H1 (cell line): ENCODE data around the gene CLEC2D. TPM values are rescaled to one million over a fixed set of nuclear protein-coding genes. Genes with fewer than 3 reads are reported as not detected.

ENCODE experiments used
- CTCF ChIA-PET: fragments of 300-600 bp; sonication (Branson Sonifier 250); formaldehyde crosslinking; loops from one replicate; lab custom pipeline; 2021; ENCODE audit not compliant: partially characterized antibody; lab: Charles Lee
- POLR2A ChIA-PET: fragments of 300-600 bp; sonication (Branson Sonifier 250); formaldehyde crosslinking; loops from one replicate; lab custom pipeline; 2021; ENCODE audit warnings: inconsistent platforms; ENCODE audit not compliant: partially characterized antibody; lab: Charles Lee
- DNase-seq, 2 experiments: peaks; one replicate each; pipeline versions ENCODE4 v3.0.0 to v3.0.0-alpha.2; 2010 to 2022; ENCODE audit warnings: low spot score in 2 of 2, low read depth in 1 of 2, mixed read lengths in 1 of 2
- FAIRE-seq: peaks from 2 replicates; lab custom pipeline; 2011; peaks lifted over from hg19 to GRCh38; lab: Jason Lieb, UNC
- H2AFZ ChIP-seq: 2 replicates; pipeline ENCODE4 v1.8.1; 2012; ENCODE audit warnings: low read length, inconsistent platforms
- H2AK5ac ChIP-seq: 2 replicates; pipeline ENCODE4 v1.6.1; 2013; ENCODE audit warnings: low read depth, low read length
- H2BK120ac ChIP-seq: replicated peaks from 2 replicates; pipeline ENCODE3; 2013; ENCODE audit warnings: low read depth, low read length, inconsistent platforms
- H2BK12ac ChIP-seq: 2 replicates; pipeline ENCODE4 v1.6.1; 2013; ENCODE audit warnings: low read depth, low read length
- H2BK15ac ChIP-seq: 2 replicates; pipeline ENCODE4 v1.6.1; 2013; ENCODE audit warnings: low read length
- H2BK20ac ChIP-seq: 2 replicates; pipeline ENCODE4 v1.6.1; 2013; ENCODE audit warnings: low read length
- H2BK5ac ChIP-seq: 2 replicates; pipeline ENCODE4 v1.6.1; 2013; ENCODE audit warnings: low read depth, low read length
- H3K14ac ChIP-seq: 2 replicates; pipeline ENCODE4 v1.6.1; 2013; ENCODE audit warnings: inconsistent platforms; ENCODE audit not compliant: insufficient read length
- H3K18ac ChIP-seq: 2 replicates; pipeline ENCODE4 v1.6.1; 2013; ENCODE audit warnings: low read length; ENCODE audit errors: extremely low read depth
- H3K23ac ChIP-seq: 2 replicates; pipeline ENCODE4 v1.6.1; 2013; ENCODE audit warnings: inconsistent platforms; ENCODE audit not compliant: insufficient read length
- H3K23me2 ChIP-seq: 2 replicates; pipeline ENCODE4 v1.6.1; 2013; ENCODE audit warnings: low read depth, low read length
- H3K27ac ChIP-seq: 2 replicates; pipeline ENCODE4 v1.6.1; 2011; ENCODE audit warnings: low read depth, low read length, inconsistent platforms
- H3K27me3 ChIP-seq, 4 experiments: replicated peaks in 1 of 4; 1 replicate in 1 of 4; 2 replicates in 3 of 4; pipeline versions ENCODE4 v1.6.1 to v1.8.1; 2011 to 2013; ENCODE audit warnings: low read length in 3 of 4, mild to moderate bottlenecking in 3 of 4, inconsistent platforms in 2 of 4, mixed read lengths in 2 of 4, moderate library complexity in 1 of 4; ENCODE audit not compliant: control insufficient read depth in 3 of 4, insufficient read depth in 3 of 4; ENCODE audit errors: extremely low read depth in 1 of 4
- H3K36me3 ChIP-seq, 4 experiments: 2 replicates each; pipeline versions ENCODE4 v1.6.1 to v1.8.1; 2011 to 2013; ENCODE audit warnings: mild to moderate bottlenecking in 4 of 4, low read length in 3 of 4, moderate library complexity in 2 of 4, control low read depth in 1 of 4, inconsistent platforms in 1 of 4; ENCODE audit not compliant: insufficient read depth in 4 of 4, control insufficient read depth in 2 of 4
- H3K4ac ChIP-seq: replicated peaks from 2 replicates; pipeline ENCODE3; 2013; ENCODE audit warnings: low read length, low read depth, mixed read lengths, inconsistent platforms; ENCODE audit not compliant: insufficient read length
- H3K4me1 ChIP-seq, 4 experiments: replicated peaks in 1 of 4; 1 replicate in 1 of 4; 2 replicates in 3 of 4; pipeline versions ENCODE4 v1.6.1 to v1.8.1; 2011 to 2013; ENCODE audit warnings: low read length in 3 of 4, inconsistent platforms in 2 of 4, mixed read lengths in 1 of 4; ENCODE audit not compliant: insufficient read depth in 4 of 4, control insufficient read depth in 3 of 4
- H3K4me2 ChIP-seq, 2 experiments: 2 replicates each; pipeline versions ENCODE4 v1.6.1 to v1.8.1; 2011 to 2013; ENCODE audit warnings: low read depth in 2 of 2, low read length in 2 of 2, control low read depth in 1 of 2, inconsistent platforms in 1 of 2, mild to moderate bottlenecking in 1 of 2; ENCODE audit not compliant: insufficient read depth in 1 of 2
- H3K4me3 ChIP-seq, 4 experiments: fragments of 200-600, 300-600 bp in 1 of 4; sonication (generic), shearing (Covaris generic), sonication (Bioruptor Twin) in 1 of 4; 2 replicates each; pipeline versions ENCODE4 v1.5.1 to v1.8.1; 2011 to 2016; ENCODE audit warnings: low read length in 4 of 4, low read depth in 3 of 4, control low read depth in 2 of 4, inconsistent platforms in 2 of 4, mild to moderate bottlenecking in 2 of 4, mixed read lengths in 1 of 4, moderate library complexity in 1 of 4; ENCODE audit not compliant: insufficient read depth in 2 of 4; ENCODE audit errors: extremely low read depth in 1 of 4
- H3K56ac ChIP-seq: replicated peaks from 2 replicates; pipeline ENCODE3; 2013; ENCODE audit warnings: low read depth, mild to moderate bottlenecking, mixed read lengths, low read length, inconsistent platforms; ENCODE audit not compliant: insufficient read length
- H3K79me1 ChIP-seq: 2 replicates; pipeline ENCODE4 v1.6.1; 2013; ENCODE audit warnings: low read depth, low read length, control low read depth
- H3K79me2 ChIP-seq, 2 experiments: 2 replicates each; pipeline versions ENCODE4 v1.6.1 to v1.8.1; 2012 to 2013; ENCODE audit warnings: low read length in 2 of 2, mild to moderate bottlenecking in 2 of 2, inconsistent platforms in 1 of 2; ENCODE audit not compliant: insufficient read depth in 2 of 2, control insufficient read depth in 1 of 2
- H3K9ac ChIP-seq, 4 experiments: replicated peaks in 1 of 4; 1 replicate in 1 of 4; 2 replicates in 3 of 4; pipeline versions ENCODE4 v1.6.1 to v1.8.1; 2011 to 2013; ENCODE audit warnings: low read depth in 3 of 4, low read length in 3 of 4, control low read depth in 2 of 4, mild to moderate bottlenecking in 2 of 4, moderate library complexity in 2 of 4, inconsistent platforms in 1 of 4; ENCODE audit errors: extremely low read depth in 1 of 4
- H3K9me3 ChIP-seq, 2 experiments: 2 replicates each; pipeline versions ENCODE4 v1.6.1 to v1.8.1; 2012 to 2013; ENCODE audit warnings: mild to moderate bottlenecking in 2 of 2, moderate library complexity in 2 of 2, control low read depth in 1 of 2, inconsistent platforms in 1 of 2, low read depth in 1 of 2, low read length in 1 of 2, mixed read lengths in 1 of 2; ENCODE audit not compliant: insufficient read depth in 2 of 2
- H4K20me1 ChIP-seq, 2 experiments: replicated peaks in 1 of 2; 2 replicates each; pipeline versions ENCODE3 to v1.8.1; 2011 to 2013; ENCODE audit warnings: inconsistent platforms in 2 of 2, low read length in 2 of 2, mild to moderate bottlenecking in 1 of 2; ENCODE audit not compliant: insufficient read depth in 2 of 2, control insufficient read depth in 1 of 2
- H4K5ac ChIP-seq: 2 replicates; pipeline ENCODE4 v1.6.1; 2013; ENCODE audit warnings: low read length, low read depth, mixed read lengths, inconsistent platforms; ENCODE audit not compliant: insufficient read length
- H4K8ac ChIP-seq: 2 replicates; pipeline ENCODE4 v1.8.0; 2013; ENCODE audit warnings: mild to moderate bottlenecking, moderate library complexity, low read length, inconsistent platforms; ENCODE audit not compliant: insufficient read depth; ENCODE audit errors: extremely low read depth
- H4K91ac ChIP-seq: replicated peaks from 2 replicates; pipeline ENCODE3; 2013; ENCODE audit warnings: low read length, mixed read lengths, inconsistent platforms; ENCODE audit not compliant: insufficient read length
- ATF3 ChIP-seq: IDR thresholded peaks from 2 replicates; pipeline ENCODE4 v1.6.1; 2011; ENCODE audit warnings: low read depth, mild to moderate bottlenecking, low read length; ENCODE audit not compliant: insufficient read depth
- CBX8 ChIP-seq: fragments of 300-800, 300-1000 bp; sonication (generic); IDR thresholded peaks from 2 replicates; pipeline ENCODE4 v1.7.1; 2016; ENCODE audit warnings: low read depth, low read length, borderline replicate concordance
- MAX ChIP-seq: IDR thresholded peaks from 2 replicates; pipeline ENCODE4 v1.6.1; 2012; ENCODE audit warnings: inconsistent platforms
- SP1 ChIP-seq: IDR thresholded peaks from 2 replicates; pipeline ENCODE4 v1.6.1; 2011; ENCODE audit warnings: low read depth, low read length
- SP4 ChIP-seq: IDR thresholded peaks from 2 replicates; pipeline ENCODE4 v1.6.1; 2012; ENCODE audit warnings: low read length, inconsistent platforms
- USF2 ChIP-seq: IDR thresholded peaks from 2 replicates; pipeline ENCODE4 v1.6.1; 2011; ENCODE audit warnings: low read length, improper control_type of control experiment
- WGBS, 2 experiments: shearing (Covaris generic) in 1 of 2; methylation state at CpG; one replicate each; pipeline versions ENCODE4 v1.1.6 to v1.1.7; 2013 to 2015; ENCODE audit warnings: low lambda C conversion rate in 2 of 2, mixed read lengths in 2 of 2, inconsistent platforms in 1 of 2, low coverage in 1 of 2, missing lambda C conversion rate in 1 of 2; ENCODE audit not compliant: insufficient replicate concordance in 2 of 2, insufficient coverage in 1 of 2, insufficient read length in 1 of 2; ENCODE audit errors: extremely low coverage in 1 of 2, missing lambda C conversion rate in 1 of 2; 5-methylcytosine and 5-hydroxymethylcytosine counted together
- polyA plus RNA-seq, 7 experiments: library from polyadenylated mRNA; depleted of rRNA in 3 of 7; stranded (reverse) in 5 of 7; unstranded in 2 of 7; fragments of >200 nt in 5 of 7; fragments of 200-250 nt in 2 of 7; gene quantifications; 1 replicate in 5 of 7; 2 replicates in 1 of 7; 4 replicates in 1 of 7; pipeline versions ENCODE4 v1.2.1 to v1.2.3, GENCODE V29; 2011 to 2013; ENCODE audit warnings: missing spikeins in 2 of 7, mixed read lengths in 2 of 7
- total RNA-seq: library from RNA; stranded (reverse); fragmentation: NEBNext Ultra II Directional; extraction: Animal tissue kit (Norgen Biotek cat#: 25700); gene quantifications from 2 replicates; pipeline ENCODE4 v1.2.1, GENCODE V29; 2021

Gene CLEC2D
- total and polyA plus RNA-seq, 2 of the 8 experiments (the other 6 are each of a cell fraction or from before 2014, with no cell fraction given), result 4.2 to 6.2 TPM

GRCh38 chr12:9701380-9702154 is 32.1 kb downstream of the CLEC2D start:
- no peak overlapping the region for H3K14ac ChIP-seq
- H3K9ac ChIP-seq, result no peak overlapping the region
- H2BK12ac ChIP-seq, result no peak overlapping the region
- H3K27me3 ChIP-seq, result no peaks in the 10 kb centered on the region
- 88% methylated on average over 1 of the region's 1 CpG; no CpG with 5 or more reads in 1 of the 2 experiments for WGBS, 2 experiments
- H3K4me2 ChIP-seq, result no peak overlapping the region
- H2BK20ac ChIP-seq, result no peak overlapping the region
- no peaks in the 10 kb centered on the region for H3K4me1 ChIP-seq
- no peaks in the 10 kb centered on the region for H3K79me1 ChIP-seq
- H3K27ac ChIP-seq, result no peak overlapping the region
- no peak overlapping the region for H2AFZ ChIP-seq
- no peak for TF ChIP-seq SP1
- no peak for TF ChIP-seq MAX
- TF ChIP-seq SP4, result no peak
- no peak for TF ChIP-seq CBX8
- no peak for TF ChIP-seq USF2
- no peak for TF ChIP-seq ATF3
- H2AK5ac ChIP-seq, result no peak overlapping the region
- no peak overlapping the region for H4K8ac ChIP-seq
- no peak overlapping the region for H2BK5ac ChIP-seq
- no peaks in the 10 kb centered on the region for H3K23me2 ChIP-seq
- no peak overlapping the region for H3K4me3 ChIP-seq
- no peak overlapping the region for H3K18ac ChIP-seq
- H3K23ac ChIP-seq, result no peak overlapping the region
- H3K9me3 ChIP-seq, result peaks cover 5 to 12% of the 10 kb centered on the region in 2 experiments; a peak in 1 of 4 replicates
- no peaks in the 10 kb centered on the region for H3K79me2 ChIP-seq
- no peak overlapping the region for H3K4ac ChIP-seq
- no peak overlapping the region for H3K56ac ChIP-seq
- no peak overlapping the region for H2BK120ac ChIP-seq
- FAIRE-seq (no peak), DNase-seq (no peak)
- H3K36me3 ChIP-seq, result peaks cover 0 to under 1% (median 0%) of the 10 kb centered on the region in 4 experiments; a peak in 3 of 8 replicates
- no peak overlapping the region for H4K5ac ChIP-seq
- H4K91ac ChIP-seq, result no peak overlapping the region
- no peak overlapping the region for H2BK15ac ChIP-seq
- no peaks in the 10 kb centered on the region for H4K20me1 ChIP-seq
- ChIA-PET POLR2A (no interaction called here), CTCF (interaction anchor here (0.8 to 1.1 kb wide), 2 partner anchors 48 to 68 kb away, joined by 3 to 4 read pairs; no protein-coding TSS in a partner anchor)
